ENCODE data around the gene PRKCH. TPM values are rescaled to one million over a fixed set of nuclear protein-coding genes. Genes with fewer than 3 reads are reported as not detected.

Gene PRKCH
- total and polyA plus RNA-seq, 2 of the 13 experiments (the other 11 are each of a cell fraction or from before 2014, with no cell fraction given) = 0.48 to 1.3 TPM

DNA sequence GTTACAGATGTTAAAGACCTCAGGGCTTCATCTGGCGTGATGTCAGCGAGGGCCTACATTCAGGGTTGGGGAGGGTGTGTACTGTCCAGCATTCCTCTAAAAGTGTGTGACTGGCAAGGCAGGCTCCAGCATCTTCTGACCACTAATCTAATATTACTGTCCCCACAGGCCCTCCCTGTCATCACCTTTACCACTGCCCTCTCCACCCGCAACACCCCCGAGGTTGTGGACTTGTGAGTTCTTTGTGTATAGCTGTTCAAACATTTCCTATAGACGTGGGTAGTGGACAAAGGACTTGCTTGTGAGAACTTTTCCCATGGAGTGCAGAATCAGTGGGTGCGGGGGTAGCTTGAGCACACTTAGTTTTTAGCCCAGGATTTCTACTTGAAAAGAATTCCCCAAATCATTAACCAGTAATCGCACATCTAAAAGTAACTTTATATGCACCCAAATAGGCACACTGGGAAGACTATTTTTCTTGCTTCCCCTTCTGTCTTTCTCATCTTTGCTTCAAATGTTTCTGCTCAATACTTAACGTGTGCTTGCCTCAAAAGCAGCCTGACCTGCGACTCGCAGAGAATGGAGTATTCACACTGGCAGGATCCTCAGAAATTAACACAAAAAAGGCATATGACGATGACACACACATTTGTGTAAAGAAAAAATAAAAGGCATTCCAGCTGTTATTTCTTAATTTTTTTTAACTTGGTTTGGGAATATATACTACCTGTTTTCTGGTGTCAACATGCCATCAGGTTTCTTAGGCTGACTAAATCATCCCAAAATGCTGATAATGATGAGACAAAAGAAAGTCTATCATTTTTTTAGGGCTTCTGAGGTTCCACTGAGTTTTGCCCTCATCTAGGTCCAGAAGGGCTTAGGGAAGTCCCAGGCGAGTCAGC lies 215.5 kb downstream of the PRKCH start (continued):
- TF ChIP-seq, protein P1, sequence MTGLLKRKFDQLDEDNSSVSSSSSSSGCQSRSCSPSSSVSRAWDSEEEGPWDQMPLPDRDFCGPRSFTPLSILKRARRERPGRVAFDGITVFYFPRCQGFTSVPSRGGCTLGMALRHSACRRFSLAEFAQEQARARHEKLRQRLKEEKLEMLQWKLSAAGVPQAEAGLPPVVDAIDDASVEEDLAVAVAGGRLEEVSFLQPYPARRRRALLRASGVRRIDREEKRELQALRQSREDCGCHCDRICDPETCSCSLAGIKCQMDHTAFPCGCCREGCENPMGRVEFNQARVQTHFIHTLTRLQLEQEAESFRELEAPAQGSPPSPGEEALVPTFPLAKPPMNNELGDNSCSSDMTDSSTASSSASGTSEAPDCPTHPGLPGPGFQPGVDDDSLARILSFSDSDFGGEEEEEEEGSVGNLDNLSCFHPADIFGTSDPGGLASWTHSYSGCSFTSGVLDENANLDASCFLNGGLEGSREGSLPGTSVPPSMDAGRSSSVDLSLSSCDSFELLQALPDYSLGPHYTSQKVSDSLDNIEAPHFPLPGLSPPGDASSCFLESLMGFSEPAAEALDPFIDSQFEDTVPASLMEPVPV (CRISPR knock-in tag; IDR thresholded peaks at IDR 0.05) = no peak
- TF ChIP-seq SP4 (CRISPR knock-in tag; IDR thresholded peaks at IDR 0.05) (no peak), NFIC (IDR thresholded peaks at IDR 0.05; ENCODE audit: low read length) (0 out of 2 replicates have a peak, but pooled peaks have one; percentile 33), ZNF672 (CRISPR knock-in tag; IDR thresholded peaks at IDR 0.05) (no peak), ZNF772 (CRISPR knock-in tag; IDR thresholded peaks at IDR 0.05) (0 out of 2 replicates have a peak, but pooled peaks have one; percentile 24), NCOR1 (IDR thresholded peaks at IDR 0.05; ENCODE audit: borderline replicate concordance, low read length) (peak; percentile 65; the same call in 1 of the 2 replicates), NFE2 (CRISPR knock-in tag; IDR thresholded peaks at IDR 0.05) (0 out of 2 replicates have a peak, but pooled peaks have one; percentile 6), TBL1XR1 (IDR thresholded peaks at IDR 0.05; ENCODE audit: borderline replicate concordance, low read length, partially characterized antibody) (no peak), FOSL2 (CRISPR knock-in tag; IDR thresholded peaks at IDR 0.05) (peak; percentile 52; the same call in 1 of the 2 replicates), PHF5A (CRISPR knock-in tag; IDR thresholded peaks at IDR 0.05; ENCODE audit: low read depth, unreplicated experiment) (no peak), HNRNPLL (IDR thresholded peaks at IDR 0.05; ENCODE audit: low read depth, low read length, poor library complexity, severe bottlenecking) (no peak), KDM4B (CRISPR knock-in tag; IDR thresholded peaks at IDR 0.05) (no peak), FOSL1 (CRISPR knock-in tag; IDR thresholded peaks at IDR 0.05; ENCODE audit: borderline replicate concordance) (no peak), ZBTB1 (CRISPR knock-in tag; IDR thresholded peaks at IDR 0.05; ENCODE audit: borderline replicate concordance) (no peak), KAT2B (IDR thresholded peaks at IDR 0.05; ENCODE audit: borderline replicate concordance, low read depth, low read length) (no peak), ZNF207 (IDR thresholded peaks at IDR 0.05; ENCODE audit: borderline replicate concordance) (no peak), PHF21A (CRISPR knock-in tag; IDR thresholded peaks at IDR 0.05) (0 out of 2 replicates have a peak, but pooled peaks have one; percentile 27), ZFP41 (CRISPR knock-in tag; IDR thresholded peaks at IDR 0.05; ENCODE audit: borderline replicate concordance) (no peak)
- TF ChIP-seq, protein P2, sequence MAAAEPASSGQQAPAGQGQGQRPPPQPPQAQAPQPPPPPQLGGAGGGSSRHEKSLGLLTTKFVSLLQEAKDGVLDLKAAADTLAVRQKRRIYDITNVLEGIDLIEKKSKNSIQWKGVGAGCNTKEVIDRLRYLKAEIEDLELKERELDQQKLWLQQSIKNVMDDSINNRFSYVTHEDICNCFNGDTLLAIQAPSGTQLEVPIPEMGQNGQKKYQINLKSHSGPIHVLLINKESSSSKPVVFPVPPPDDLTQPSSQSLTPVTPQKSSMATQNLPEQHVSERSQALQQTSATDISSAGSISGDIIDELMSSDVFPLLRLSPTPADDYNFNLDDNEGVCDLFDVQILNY (CRISPR knock-in tag; conservative IDR thresholded peaks at IDR 0.05) = no peak
- TF ChIP-seq, protein P3, sequence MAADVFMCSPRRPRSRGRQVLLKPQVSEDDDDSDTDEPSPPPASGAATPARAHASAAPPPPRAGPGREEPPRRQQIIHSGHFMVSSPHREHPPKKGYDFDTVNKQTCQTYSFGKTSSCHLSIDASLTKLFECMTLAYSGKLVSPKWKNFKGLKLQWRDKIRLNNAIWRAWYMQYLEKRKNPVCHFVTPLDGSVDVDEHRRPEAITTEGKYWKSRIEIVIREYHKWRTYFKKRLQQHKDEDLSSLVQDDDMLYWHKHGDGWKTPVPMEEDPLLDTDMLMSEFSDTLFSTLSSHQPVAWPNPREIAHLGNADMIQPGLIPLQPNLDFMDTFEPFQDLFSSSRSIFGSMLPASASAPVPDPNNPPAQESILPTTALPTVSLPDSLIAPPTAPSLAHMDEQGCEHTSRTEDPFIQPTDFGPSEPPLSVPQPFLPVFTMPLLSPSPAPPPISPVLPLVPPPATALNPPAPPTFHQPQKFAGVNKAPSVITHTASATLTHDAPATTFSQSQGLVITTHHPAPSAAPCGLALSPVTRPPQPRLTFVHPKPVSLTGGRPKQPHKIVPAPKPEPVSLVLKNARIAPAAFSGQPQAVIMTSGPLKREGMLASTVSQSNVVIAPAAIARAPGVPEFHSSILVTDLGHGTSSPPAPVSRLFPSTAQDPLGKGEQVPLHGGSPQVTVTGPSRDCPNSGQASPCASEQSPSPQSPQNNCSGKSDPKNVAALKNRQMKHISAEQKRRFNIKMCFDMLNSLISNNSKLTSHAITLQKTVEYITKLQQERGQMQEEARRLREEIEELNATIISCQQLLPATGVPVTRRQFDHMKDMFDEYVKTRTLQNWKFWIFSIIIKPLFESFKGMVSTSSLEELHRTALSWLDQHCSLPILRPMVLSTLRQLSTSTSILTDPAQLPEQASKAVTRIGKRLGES (CRISPR knock-in tag; IDR thresholded peaks at IDR 0.05; ENCODE audit: borderline replicate concordance) = no peak
- TF ChIP-seq, protein P4, sequence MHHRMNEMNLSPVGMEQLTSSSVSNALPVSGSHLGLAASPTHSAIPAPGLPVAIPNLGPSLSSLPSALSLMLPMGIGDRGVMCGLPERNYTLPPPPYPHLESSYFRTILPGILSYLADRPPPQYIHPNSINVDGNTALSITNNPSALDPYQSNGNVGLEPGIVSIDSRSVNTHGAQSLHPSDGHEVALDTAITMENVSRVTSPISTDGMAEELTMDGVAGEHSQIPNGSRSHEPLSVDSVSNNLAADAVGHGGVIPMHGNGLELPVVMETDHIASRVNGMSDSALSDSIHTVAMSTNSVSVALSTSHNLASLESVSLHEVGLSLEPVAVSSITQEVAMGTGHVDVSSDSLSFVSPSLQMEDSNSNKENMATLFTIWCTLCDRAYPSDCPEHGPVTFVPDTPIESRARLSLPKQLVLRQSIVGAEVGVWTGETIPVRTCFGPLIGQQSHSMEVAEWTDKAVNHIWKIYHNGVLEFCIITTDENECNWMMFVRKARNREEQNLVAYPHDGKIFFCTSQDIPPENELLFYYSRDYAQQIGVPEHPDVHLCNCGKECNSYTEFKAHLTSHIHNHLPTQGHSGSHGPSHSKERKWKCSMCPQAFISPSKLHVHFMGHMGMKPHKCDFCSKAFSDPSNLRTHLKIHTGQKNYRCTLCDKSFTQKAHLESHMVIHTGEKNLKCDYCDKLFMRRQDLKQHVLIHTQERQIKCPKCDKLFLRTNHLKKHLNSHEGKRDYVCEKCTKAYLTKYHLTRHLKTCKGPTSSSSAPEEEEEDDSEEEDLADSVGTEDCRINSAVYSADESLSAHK (CRISPR knock-in tag; IDR thresholded peaks at IDR 0.05; ENCODE audit: borderline replicate concordance) = no peak
